ENCODE measurements around the gene SPDYC. TPM values are rescaled to one million over a fixed set of nuclear protein-coding genes. Genes with fewer than 3 reads are reported as not detected.

SPDYC gene
- total and polyA plus RNA-seq, 2 donors (not counting 1 experiment from before 2014, with no cell fraction given), result not detected

DNA sequence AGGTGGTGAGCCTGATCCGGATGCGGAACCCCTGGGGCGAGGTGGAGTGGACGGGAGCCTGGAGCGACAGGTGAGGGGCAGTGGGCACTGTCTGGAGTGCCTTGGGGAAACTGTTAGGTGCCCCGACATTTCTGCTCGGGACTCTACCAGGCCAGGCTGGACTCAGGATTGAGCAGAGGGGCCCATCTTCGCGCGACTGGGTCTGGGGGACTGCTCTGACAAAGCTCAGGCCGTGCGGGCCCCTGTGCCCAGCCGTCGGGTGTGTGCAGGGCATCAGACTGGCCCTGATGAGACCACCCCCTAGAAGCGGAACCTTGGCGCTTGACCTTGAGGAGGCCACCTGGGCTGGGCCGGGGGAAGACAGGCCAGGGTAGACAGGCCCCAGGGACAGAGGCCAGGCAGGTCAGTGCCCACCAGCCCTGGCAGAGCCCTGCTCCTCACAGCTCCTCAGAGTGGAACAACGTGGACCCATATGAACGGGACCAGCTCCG is 18.0 kb downstream of the SPDYC start:
- Histone ChIP-seq H3K27me3 (ENCODE audit: control insufficient read depth, insufficient read depth, low read length) (no peaks in the 10 kb centered on the region), H3K79me2 (ENCODE audit: control insufficient read depth, insufficient read depth, low read length) (peaks cover 14% of the 10 kb centered on the region), H3K4me2 (ENCODE audit: extremely low read depth, insufficient read depth, low read length) (no peak overlapping the region), H3K4me3 (replicated peaks in 1 of 4; ENCODE audit: control extremely low read depth in 1 of 4, insufficient read depth in 1 of 4, low read depth in 3 of 4, low read length in 4 of 4) (no peak overlapping the region), H3K9me3 (ENCODE audit: control insufficient read depth, insufficient read depth, low read depth, low read length) (no peaks in the 10 kb centered on the region), H3K9ac (ENCODE audit: insufficient read depth, low read length) (no peak overlapping the region), H3K36me3 (ENCODE audit: control insufficient read depth, insufficient read depth, low read length) (peaks cover 40% of the 10 kb centered on the region), H3K4me1 (ENCODE audit: control insufficient read depth, extremely low read depth, insufficient read depth, low read length) (peaks cover 5% of the 10 kb centered on the region), H2AFZ (ENCODE audit: low read length) (no peak overlapping the region), H4K20me1 (ENCODE audit: control insufficient read depth, extremely low read depth, insufficient read depth, low read length) (no peaks in the 10 kb centered on the region), H3K27ac (ENCODE audit: insufficient read depth, low read length) (no peak overlapping the region)
- DNase-seq (ENCODE audit: low read depth in 2 of 2), result no peak
- no peak for TF ChIP-seq CTCF (conservative IDR thresholded peaks at IDR 0.05 in 1 of 2, IDR thresholded peaks at IDR 0.05 in 1 of 2; ENCODE audit: low read depth in 1 of 2, low read length in 2 of 2)
- TF ChIP-seq EZH2 (IDR thresholded peaks at IDR 0.05; ENCODE audit: low read length, missing control alignments), result no peak

- no peaks in the 10 kb centered on the region for H3K27me3 ChIP-seq (ENCODE audit: control insufficient read depth, insufficient read depth, low read length)
- H3K4me3 ChIP-seq (replicated peaks in 1 of 4; ENCODE audit: control extremely low read depth in 1 of 4, insufficient read depth in 1 of 4, low read depth in 3 of 4, low read length in 4 of 4), result no peak overlapping the region
- peaks cover 9% of the 10 kb centered on the region for H3K79me2 ChIP-seq (ENCODE audit: control insufficient read depth, insufficient read depth, low read length)
- H4K20me1 ChIP-seq (ENCODE audit: control insufficient read depth, extremely low read depth, insufficient read depth, low read length), result no peaks in the 10 kb centered on the region
- no peak for DNase-seq (ENCODE audit: low read depth in 2 of 2)
- peaks cover 40% of the 10 kb centered on the region for H3K36me3 ChIP-seq (ENCODE audit: control insufficient read depth, insufficient read depth, low read length)
- no peak for TF ChIP-seq EZH2 (IDR thresholded peaks at IDR 0.05; ENCODE audit: low read length, missing control alignments)
- TF ChIP-seq CTCF (conservative IDR thresholded peaks at IDR 0.05 in 1 of 2, IDR thresholded peaks at IDR 0.05 in 1 of 2; ENCODE audit: low read depth in 1 of 2, low read length in 2 of 2), result no peak
- peaks cover under 1% of the 10 kb centered on the region for H3K4me1 ChIP-seq (ENCODE audit: control insufficient read depth, extremely low read depth, insufficient read depth, low read length)
- H3K9me3 ChIP-seq (ENCODE audit: control insufficient read depth, insufficient read depth, low read depth, low read length), result no peaks in the 10 kb centered on the region
- no peak overlapping the region for H3K27ac ChIP-seq (ENCODE audit: insufficient read depth, low read length)
- H3K9ac ChIP-seq (ENCODE audit: insufficient read depth, low read length), result no peak overlapping the region
- H3K4me2 ChIP-seq (ENCODE audit: extremely low read depth, insufficient read depth, low read length), result no peak overlapping the region
- H2AFZ ChIP-seq (ENCODE audit: low read length), result no peak overlapping the region
Measured at GRCh38 chr11:65188486-65188885, 18.5 kb downstream of the SPDYC start.

DNA sequence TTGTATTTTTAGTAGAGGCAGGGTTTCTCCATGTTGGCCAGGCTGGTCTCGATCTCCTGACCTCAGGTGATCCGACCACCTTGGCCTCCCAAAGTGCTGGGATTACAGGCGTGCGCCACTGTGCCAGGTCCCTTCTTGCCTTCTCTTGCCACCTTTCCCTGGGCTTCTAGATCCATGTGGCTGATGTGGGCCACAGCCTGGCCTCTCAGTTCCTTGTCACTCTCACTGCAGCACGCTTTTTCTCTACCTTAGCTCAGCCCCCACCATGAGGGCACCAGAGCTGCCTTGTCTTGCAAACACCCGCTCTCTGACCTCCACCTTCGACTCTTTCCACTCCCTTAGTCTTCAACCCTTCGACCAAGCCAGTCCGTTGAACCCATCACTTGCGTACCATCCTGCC is 19.2 kb downstream of the SPDYC start:
- Histone ChIP-seq H3K9ac (ENCODE audit: insufficient read depth, low read length) (no peak overlapping the region), H3K79me2 (ENCODE audit: control insufficient read depth, insufficient read depth, low read length) (peaks cover 3% of the 10 kb centered on the region), H3K4me3 (replicated peaks in 1 of 4; ENCODE audit: control extremely low read depth in 1 of 4, insufficient read depth in 1 of 4, low read depth in 3 of 4, low read length in 4 of 4) (no peak overlapping the region), H3K27me3 (ENCODE audit: control insufficient read depth, insufficient read depth, low read length) (no peaks in the 10 kb centered on the region), H3K4me1 (ENCODE audit: control insufficient read depth, extremely low read depth, insufficient read depth, low read length) (no peaks in the 10 kb centered on the region), H3K36me3 (ENCODE audit: control insufficient read depth, insufficient read depth, low read length) (peaks cover 36% of the 10 kb centered on the region), H3K9me3 (ENCODE audit: control insufficient read depth, insufficient read depth, low read depth, low read length) (no peaks in the 10 kb centered on the region), H3K4me2 (ENCODE audit: extremely low read depth, insufficient read depth, low read length) (no peak overlapping the region), H3K27ac (ENCODE audit: insufficient read depth, low read length) (no peak overlapping the region), H2AFZ (ENCODE audit: low read length) (no peak overlapping the region), H4K20me1 (ENCODE audit: control insufficient read depth, extremely low read depth, insufficient read depth, low read length) (no peaks in the 10 kb centered on the region)
- TF ChIP-seq EZH2 (IDR thresholded peaks at IDR 0.05; ENCODE audit: low read length, missing control alignments) (no peak), CTCF (conservative IDR thresholded peaks at IDR 0.05 in 1 of 2, IDR thresholded peaks at IDR 0.05 in 1 of 2; ENCODE audit: low read depth in 1 of 2, low read length in 2 of 2) (no peak)
- DNase-seq (ENCODE audit: low read depth in 2 of 2), result no peak

Data from fibroblast of lung (primary cell).